Transverse colon (tissue), 4 donors: ENCODE measurements around the gene TRABD. TPM values are rescaled to one million over a fixed set of nuclear protein-coding genes. Genes with fewer than 3 reads are reported as not detected.
"Not testable (repeated sequence)": the region's sequence is repeated elsewhere in the genome, so short reads cannot be mapped to it uniquely, and the experiment has no call there.

Experiments used
- DNase-seq: peaks from one replicate; pipeline ENCODE4 v3.0.0-alpha.2; 2019
- H3K27ac ChIP-seq, 4 donors: fragments of 200-600 bp; sonication (generic); 2 replicates each; pipeline ENCODE4 v1.5.1; 2016 to 2018; ENCODE audit warnings: inconsistent platforms in 4 of 4
- H3K27me3 ChIP-seq: fragments of 200-600 bp; sonication (generic); 2 replicates; pipeline ENCODE4 v1.5.1; 2017; ENCODE audit warnings: inconsistent platforms
- H3K36me3 ChIP-seq, 4 donors: fragments of 200-600 bp; sonication (generic); 2 replicates each; pipeline ENCODE4 v1.5.1; 2017 to 2019; ENCODE audit warnings: inconsistent platforms in 4 of 4
- H3K4me1 ChIP-seq, 4 donors: fragments of 200-600 bp; sonication (generic); 2 replicates each; pipeline ENCODE4 v1.5.1; 2017 to 2020; ENCODE audit warnings: inconsistent platforms in 4 of 4
- H3K4me3 ChIP-seq, 4 donors: fragments of 200-600 bp; sonication (generic); 1 replicate in 1 of 4; 2 replicates in 3 of 4; pipeline versions ENCODE4 v1.5.1 to v1.6.1; 2017 to 2019; ENCODE audit warnings: inconsistent platforms in 4 of 4
- H3K9me3 ChIP-seq, 2 donors: fragments of 200-600 bp; sonication (generic); 2 replicates each; pipeline ENCODE4 v1.5.1; 2017 to 2019; ENCODE audit warnings: inconsistent platforms in 2 of 2
- CTCF ChIP-seq, 5 experiments: fragments of 200-600 bp in 3 of 5; fragments of 450-650 bp in 2 of 5; sonication (generic) in 3 of 5; IDR thresholded peaks; 1 replicate in 2 of 5; 2 replicates in 3 of 5; pipeline ENCODE4 v1.5.1; 2016 to 2017; ENCODE audit warnings: antibody characterized with exemption in 5 of 5, inconsistent platforms in 3 of 5, mild to moderate bottlenecking in 2 of 5, moderate library complexity in 1 of 5
- EP300 ChIP-seq: sonication (generic); formaldehyde crosslinking; IDR thresholded peaks from one replicate; pipeline ENCODE4 v1.6.1; 2017; ENCODE audit warnings: antibody characterized with exemption, low read depth
- POLR2A ChIP-seq: fragments of 450-650 bp; IDR thresholded peaks from one replicate; pipeline ENCODE4 v1.6.1; 2016; ENCODE audit warnings: antibody characterized with exemption, mild to moderate bottlenecking, moderate library complexity
- POLR2AphosphoS5 ChIP-seq, 3 donors: sonication (generic); formaldehyde crosslinking; IDR thresholded peaks; one replicate each; pipeline ENCODE4 v1.6.1; 2016; ENCODE audit warnings: antibody characterized with exemption in 3 of 3
- WGBS, 2 donors: methylation state at CpG; one replicate each; pipeline ENCODE4 v1.1.5; 2018; ENCODE audit warnings: low coverage in 1 of 2; 5-methylcytosine and 5-hydroxymethylcytosine counted together
- in situ Hi-C, 4 donors: fragments of 200-750 bp; cut with MboI; loops; one replicate each; pipeline versions ENCODE4 v1.15.0 to v1.15.1; 2017; ENCODE audit warnings: low sequenced_read_pairs in 3 of 4, low pct_ligation_motif_present in 1 of 4, low pct_unique_long_range_greater_than_20kb in 1 of 4
- intact Hi-C: fragments of 100-400 bp; cut with DNase I; formaldehyde crosslinking; loops from one replicate; pipeline ENCODE4 v1.15.1; 2023; ENCODE audit warnings: low total_unique reads
- total RNA-seq, 4 donors: library from RNA; depleted of rRNA; stranded (reverse); fragments of >200 nt; gene quantifications; one replicate each; pipeline ENCODE4 v1.1.0, GENCODE V29; 2016

The TRABD gene, protein sequence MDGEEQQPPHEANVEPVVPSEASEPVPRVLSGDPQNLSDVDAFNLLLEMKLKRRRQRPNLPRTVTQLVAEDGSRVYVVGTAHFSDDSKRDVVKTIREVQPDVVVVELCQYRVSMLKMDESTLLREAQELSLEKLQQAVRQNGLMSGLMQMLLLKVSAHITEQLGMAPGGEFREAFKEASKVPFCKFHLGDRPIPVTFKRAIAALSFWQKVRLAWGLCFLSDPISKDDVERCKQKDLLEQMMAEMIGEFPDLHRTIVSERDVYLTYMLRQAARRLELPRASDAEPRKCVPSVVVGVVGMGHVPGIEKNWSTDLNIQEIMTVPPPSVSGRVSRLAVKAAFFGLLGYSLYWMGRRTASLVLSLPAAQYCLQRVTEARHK
- 100 to 1,000 TPM in 1 of 4 donors, 10 to 100 TPM in 3; 40.6 to 109 (median 69.4) TPM for total RNA-seq

DNA sequence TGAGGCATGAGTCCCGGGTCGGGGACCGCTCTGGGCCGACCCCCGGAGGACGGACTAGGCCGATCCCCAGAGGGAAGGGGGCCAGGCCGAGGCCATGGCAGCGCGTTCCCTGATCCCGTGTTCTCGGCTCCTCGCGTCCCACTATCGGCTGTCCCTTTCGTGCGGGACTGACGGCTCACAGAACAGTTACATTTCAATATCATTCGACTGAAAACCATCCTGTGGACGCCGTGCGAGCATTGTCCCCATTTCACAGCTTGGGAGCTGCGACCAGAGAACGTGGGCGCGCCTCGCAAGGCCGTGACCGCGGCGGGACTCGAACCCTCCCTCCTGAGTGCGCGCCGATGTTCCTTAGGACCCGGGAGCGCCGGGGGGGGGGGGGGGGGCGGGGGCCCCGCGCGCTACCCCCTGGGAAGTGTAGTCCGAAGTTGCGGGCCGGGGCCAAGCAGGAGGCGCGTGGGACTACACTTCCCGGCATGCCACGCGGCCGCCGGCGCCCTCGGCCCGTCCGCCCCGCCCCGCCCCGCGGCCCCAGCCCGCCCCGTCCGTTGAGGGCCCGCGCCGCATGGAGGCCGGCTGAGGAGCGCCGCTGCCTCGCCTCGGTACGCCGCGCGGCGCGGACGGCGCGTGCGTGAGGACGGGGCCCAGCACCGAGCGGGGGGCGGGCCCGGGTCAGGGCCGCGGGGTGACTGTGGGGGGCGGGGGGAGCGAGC, at the start of gene TRABD:
TRABD (plus strand) TSS at position 539 of the 713 bp plus-strand sequence. CDS start 7,148 bp downstream, outside the sequence.
- no peaks in the 10 kb centered on the region for H3K9me3 ChIP-seq
- in situ Hi-C loops: no loop called here
- WGBS, 2 donors: 3% methylated on average over 28 of the region's 90 CpGs; no CpG with 5 or more reads in 1 of the 2 donors
- TF ChIP-seq CTCF (IDR thresholded peaks at IDR 0.05) (no peak), EP300 (no peak), POLR2A (no peak), POLR2AphosphoS5 (IDR thresholded peaks at IDR 0.05) (no peak)
- H3K27me3 ChIP-seq: no peaks in the 10 kb centered on the region
- H3K4me1 ChIP-seq: peaks cover 30 to 56% (median 48%) of the 10 kb centered on the region in 4 donors
- intact Hi-C loops: no loop called here
- H3K27ac ChIP-seq: peak within 1 kb of the TSS; percentile 81 to 93 (median 84)
- peak within 1 kb of the TSS; percentile 49 to 80 (median 76) for H3K4me3 ChIP-seq
- H3K36me3 ChIP-seq: no peaks in the 10 kb centered on the region
- peak; percentile 93 for DNase-seq

GRCh38 chr22:50136581-50137015, 49.1 kb upstream of the TRABD start:
- H3K27ac ChIP-seq: no peak overlapping the region
- no peak overlapping the region for H3K4me3 ChIP-seq
- DNase-seq: no peak
- no peak for TF ChIP-seq EP300
- no peak for TF ChIP-seq POLR2AphosphoS5 (IDR thresholded peaks at IDR 0.05)
- no peak for TF ChIP-seq POLR2A
- no peak for TF ChIP-seq CTCF (IDR thresholded peaks at IDR 0.05)
- WGBS, 2 donors: 36 to 57% methylated on average over 4 to 5 of the region's 5 CpGs
- no peaks in the 10 kb centered on the region for H3K4me1 ChIP-seq
- intact Hi-C loops (no loop called here), in situ Hi-C loops (no loop called here)
- peaks cover 11% of the 10 kb centered on the region for H3K27me3 ChIP-seq
- no peaks in the 10 kb centered on the region for H3K36me3 ChIP-seq
- no peaks in the 10 kb centered on the region for H3K9me3 ChIP-seq

DNA sequence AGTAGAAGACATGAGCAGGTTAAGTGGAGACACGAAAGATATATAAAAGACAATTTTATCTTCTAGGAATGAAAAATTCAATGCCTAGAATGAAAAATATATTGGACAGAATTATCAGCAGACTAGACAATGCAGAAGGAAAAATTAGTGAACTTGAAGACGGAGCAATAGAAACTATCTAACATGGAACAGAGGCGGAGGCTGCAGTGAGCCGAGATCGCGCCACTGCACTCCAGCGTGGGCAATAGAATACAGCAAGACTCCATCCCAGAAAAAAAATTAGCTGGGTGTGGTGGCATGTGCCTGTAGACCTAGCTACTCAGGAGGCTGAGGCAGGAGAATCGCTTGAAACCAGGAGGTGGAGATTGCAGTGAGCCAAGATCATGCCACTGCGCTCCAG, 48.4 kb upstream of the TRABD start:
- H3K9me3 ChIP-seq, H3K4me3 ChIP-seq, intact Hi-C loops, H3K36me3 ChIP-seq, DNase-seq, in situ Hi-C loops, H3K27ac ChIP-seq, H3K4me1 ChIP-seq: not testable (repeated sequence)
- H3K27me3 ChIP-seq: peaks cover 18% of the 10 kb centered on the region
- WGBS, 2 donors: 93 to 97% methylated on average over 9 of the region's 9 CpGs

DNA sequence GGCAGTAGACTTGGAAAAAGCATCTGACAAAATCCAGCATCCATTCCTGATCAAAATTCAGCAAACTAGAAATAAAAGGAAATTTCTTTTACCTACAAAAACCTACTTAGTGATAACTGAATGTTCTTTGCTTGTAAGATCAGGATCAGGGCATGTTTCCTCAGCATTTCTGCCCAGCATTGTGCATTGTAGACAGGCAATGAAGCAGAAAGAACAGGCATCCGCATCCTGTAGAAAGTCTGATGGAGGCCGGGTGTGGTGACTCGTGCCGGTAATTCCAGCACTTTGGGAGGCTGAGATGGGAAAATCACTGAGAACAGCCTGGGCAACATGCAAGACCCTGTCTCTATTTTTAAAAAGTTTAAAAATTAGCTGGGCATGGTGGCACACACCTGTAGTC, 47.7 kb upstream of the TRABD start:
- Histone ChIP-seq H3K27ac (no peak overlapping the region), H3K9me3 (no peaks in the 10 kb centered on the region), H3K4me1 (no peaks in the 10 kb centered on the region), H3K27me3 (peaks cover 25% of the 10 kb centered on the region), H3K36me3 (no peaks in the 10 kb centered on the region), H3K4me3 (no peak overlapping the region)
- intact Hi-C loops (no loop called here), in situ Hi-C loops (no loop called here)
- DNase-seq: no peak
- 90% methylated on average over 4 of the region's 4 CpGs; no CpG with 5 or more reads in 1 of the 2 donors for WGBS, 2 donors
- TF ChIP-seq POLR2AphosphoS5 (IDR thresholded peaks at IDR 0.05) (no peak), CTCF (IDR thresholded peaks at IDR 0.05) (no peak), EP300 (no peak), POLR2A (no peak)
